GM18861 (cell line): ENCODE data around the gene RASGRF2.
"Not testable (repeated sequence)": the region's sequence is repeated elsewhere in the genome, so short reads cannot be mapped to it uniquely, and the experiment has no call there.

Experiments
- ATAC-seq: cut with Tn5 transposase; IDR thresholded peaks from one replicate; pipeline ENCODE4 v1.9.1; 2021; ENCODE audit not compliant: unreplicated experiment

The RASGRF2 gene

GRCh38 chr5:80982093-80982492 is 21.9 kb downstream of the RASGRF2 start:
- no peak for ATAC-seq

- no peak for ATAC-seq
These were observed 25.6 kb downstream of the RASGRF2 start for GRCh38 chr5:80985600-80986228.

- ATAC-seq = no peak
These were observed 26.2 kb downstream of the RASGRF2 start for GRCh38 chr5:80986382-80986781.

- ATAC-seq = no peak
These were observed 27.1 kb downstream of the RASGRF2 start for GRCh38 chr5:80987078-80987766.

- ATAC-seq = no peak
These were observed 28.3 kb downstream of the RASGRF2 start for GRCh38 chr5:80988419-80988935.

GRCh38 chr5:80989883-80990282 is 29.7 kb downstream of the RASGRF2 start:
- no peak for ATAC-seq

GRCh38 chr5:80990527-80990926 is 30.4 kb downstream of the RASGRF2 start:
- no peak for ATAC-seq

- ATAC-seq = no peak
These were observed 30.8 kb downstream of the RASGRF2 start for GRCh38 chr5:80990971-80991370.

GRCh38 chr5:80995908-80996307 is 35.7 kb downstream of the RASGRF2 start:
- ATAC-seq = no peak

GRCh38 chr5:80998590-80998979 is 38.4 kb downstream of the RASGRF2 start:
- no peak for ATAC-seq

GRCh38 chr5:81003811-81004386 is 43.7 kb downstream of the RASGRF2 start:
- no peak for ATAC-seq

GRCh38 chr5:81005708-81006107 is 45.5 kb downstream of the RASGRF2 start:
- no peak for ATAC-seq

- ATAC-seq = no peak
These were observed 46.1 kb downstream of the RASGRF2 start for GRCh38 chr5:81006231-81006630.

GRCh38 chr5:81006947-81007636 is 46.9 kb downstream of the RASGRF2 start:
- no peak for ATAC-seq

GRCh38 chr5:81007637-81008027 is 47.5 kb downstream of the RASGRF2 start:
- ATAC-seq = no peak

- ATAC-seq = no peak
These were observed 50.4 kb downstream of the RASGRF2 start for GRCh38 chr5:81010336-81011169.

GRCh38 chr5:81014348-81014747 is 54.2 kb downstream of the RASGRF2 start:
- no peak for ATAC-seq

- no peak for ATAC-seq
These were observed 56.0 kb downstream of the RASGRF2 start for GRCh38 chr5:81016116-81016515.

GRCh38 chr5:81017320-81017719 is 57.2 kb downstream of the RASGRF2 start:
- ATAC-seq = no peak

- not testable (repeated sequence) for ATAC-seq
These were observed 58.4 kb downstream of the RASGRF2 start for GRCh38 chr5:81018608-81019007.

- no peak for ATAC-seq
These were observed 59.6 kb downstream of the RASGRF2 start for GRCh38 chr5:81019748-81020147.
